K562 (cell line): ENCODE results near the gene SLC27A2. TPM values are rescaled to one million over a fixed set of nuclear protein-coding genes. Genes with fewer than 3 reads are reported as not detected.

Experiments
- ELF2 ChIP-seq: fragments of 250-450 bp; sonication (Bioruptor Pico); IDR thresholded peaks from 2 replicates; pipeline ENCODE4 v1.5.0; 2021; ENCODE audit warnings: mild to moderate bottlenecking
- NR1H2 ChIP-seq: sonication (generic); formaldehyde crosslinking; IDR thresholded peaks from 2 replicates; pipeline ENCODE4 v1.4.0; 2020; ENCODE audit warnings: mild to moderate bottlenecking, missing genetic modification reagents
- ZNF253 ChIP-seq: fragments of 250-450 bp; sonication (Bioruptor Pico); conservative IDR thresholded peaks from 2 replicates; pipeline ENCODE4 v1.6.1; 2021; ENCODE audit warnings: mild to moderate bottlenecking
- ZNF263 ChIP-seq: sonication (generic); formaldehyde crosslinking; IDR thresholded peaks from 2 replicates; pipeline ENCODE4 v1.8.0; 2022; ENCODE audit warnings: mild to moderate bottlenecking, missing genetic modification reagents, borderline replicate concordance
- polyA plus RNA-seq, 8 experiments: library from polyadenylated mRNA; depleted of rRNA in 4 of 8; stranded (reverse) in 5 of 8; unstranded in 3 of 8; fragments of >200 nt; fragmentation: Nextera tagmentation in 2 of 8; fragmentation: Illumina TruSeq in 1 of 8; extraction: Ambion mirVana in 2 of 8; extraction: Trizol in 1 of 8; gene quantifications; 2 replicates each; pipeline versions ENCODE4 v1.2.1 to v1.2.3, GENCODE V29; 2011 to 2014; ENCODE audit warnings: inconsistent platforms in 1 of 8, missing spikeins in 1 of 8
- total RNA-seq, 7 experiments: library from RNA; depleted of rRNA in 6 of 7; stranded (reverse); fragments of >200 nt in 6 of 7; fragmentation: Illumina TruSeq in 2 of 7; extraction: Trizol in 2 of 7; gene quantifications; 2 replicates each; pipeline versions ENCODE4 v1.2.1 to v1.2.3, GENCODE V29; 2011 to 2021; ENCODE audit warnings: low replicate concordance in 1 of 7
- TF ChIP-seq, protein P1 (sequence below): fragments of 250-450 bp; sonication (Bioruptor Pico); IDR thresholded peaks from 2 replicates; pipeline ENCODE4 v1.4.0; 2020; ENCODE audit warnings: borderline replicate concordance
- TF ChIP-seq, protein P2 (sequence below): conservative IDR thresholded peaks from 2 replicates; pipeline ENCODE4 v1.6.1; 2011; ENCODE audit warnings: low read depth, mild to moderate bottlenecking, low read length; ENCODE audit not compliant: control insufficient read depth
- TF ChIP-seq, protein P3 (sequence below), 2 experiments: fragments of 150-350 bp in 1 of 2; IDR thresholded peaks; 2 replicates each; pipeline ENCODE4 v1.6.1; 2012 to 2016; ENCODE audit warnings: low read depth in 2 of 2, low read length in 2 of 2, mild to moderate bottlenecking in 1 of 2, moderate library complexity in 1 of 2
- TF ChIP-seq, protein P4 (sequence below): fragments of 250-450 bp; sonication (Bioruptor Pico); IDR thresholded peaks from 2 replicates; pipeline ENCODE4 v1.9.0; 2021; ENCODE audit warnings: mild to moderate bottlenecking
- TF ChIP-seq, protein P5 (sequence below), 3 experiments: fragments of 200-800 bp in 1 of 3; fragments of 250-450 bp in 1 of 3; fragments of 450-650 bp in 1 of 3; sonication (Bioruptor Pico) in 1 of 3; sonication (Bioruptor generic) in 1 of 3; formaldehyde crosslinking in 1 of 3; IDR thresholded peaks; 2 replicates each; pipeline versions ENCODE4 v1.6.1 to v1.8.0; 2016 to 2022; ENCODE audit warnings: mild to moderate bottlenecking in 2 of 3, missing genetic modification characterization in 2 of 3, missing compliant biosample characterization in 1 of 3, moderate library complexity in 1 of 3
- TF ChIP-seq, protein P6 (sequence below), 2 experiments: IDR thresholded peaks; 2 replicates each; pipeline ENCODE4 v1.6.1; 2011; ENCODE audit warnings: borderline replicate concordance in 1 of 2, control low read depth in 1 of 2, low read depth in 1 of 2, low read length in 1 of 2, mild to moderate bottlenecking in 1 of 2, mixed read lengths in 1 of 2, moderate library complexity in 1 of 2; ENCODE audit not compliant: insufficient read depth in 1 of 2, insufficient read length in 1 of 2, poor library complexity in 1 of 2, severe bottlenecking in 1 of 2; ENCODE audit errors: extremely low read depth in 1 of 2

Gene SLC27A2
- total and polyA plus RNA-seq, 9 of the 15 experiments (the other 6 are each of a cell fraction or from before 2014, with no cell fraction given): 4.9 to 38.0 (median 22.7) TPM

DNA sequence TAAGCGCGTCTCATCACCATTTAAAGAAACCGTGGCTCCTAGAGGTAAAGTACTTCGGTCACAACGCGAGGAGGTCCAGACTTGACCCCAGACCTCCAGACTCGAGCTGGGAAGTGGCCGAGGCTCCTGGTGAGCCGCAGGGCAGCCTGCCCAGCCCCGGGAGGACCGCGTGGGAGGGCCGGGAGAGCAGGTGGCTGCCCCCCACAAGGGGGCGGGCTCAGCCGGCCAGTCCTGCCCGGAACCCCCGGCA is at the start of gene SLC27A2 (continued):
- TF ChIP-seq ZNF253 (CRISPR knock-in tag) (no peak), NR1H2 (CRISPR knock-in tag) (no peak), ZNF263 (peak; percentile 31; the same call in 1 of the 2 replicates), ELF2 (no peak)
- TF ChIP-seq, protein P1, sequence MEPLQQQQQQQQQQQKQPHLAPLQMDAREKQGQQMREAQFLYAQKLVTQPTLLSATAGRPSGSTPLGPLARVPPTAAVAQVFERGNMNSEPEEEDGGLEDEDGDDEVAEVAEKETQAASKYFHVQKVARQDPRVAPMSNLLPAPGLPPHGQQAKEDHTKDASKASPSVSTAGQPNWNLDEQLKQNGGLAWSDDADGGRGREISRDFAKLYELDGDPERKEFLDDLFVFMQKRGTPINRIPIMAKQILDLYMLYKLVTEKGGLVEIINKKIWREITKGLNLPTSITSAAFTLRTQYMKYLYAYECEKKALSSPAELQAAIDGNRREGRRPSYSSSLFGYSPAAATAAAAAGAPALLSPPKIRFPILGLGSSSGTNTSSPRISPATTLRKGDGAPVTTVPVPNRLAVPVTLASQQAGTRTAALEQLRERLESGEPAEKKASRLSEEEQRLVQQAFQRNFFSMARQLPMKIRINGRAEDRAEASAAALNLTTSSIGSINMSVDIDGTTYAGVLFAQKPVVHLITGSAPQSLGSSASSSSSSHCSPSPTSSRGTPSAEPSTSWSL (CRISPR knock-in tag): no peak
- TF ChIP-seq, protein P2, sequence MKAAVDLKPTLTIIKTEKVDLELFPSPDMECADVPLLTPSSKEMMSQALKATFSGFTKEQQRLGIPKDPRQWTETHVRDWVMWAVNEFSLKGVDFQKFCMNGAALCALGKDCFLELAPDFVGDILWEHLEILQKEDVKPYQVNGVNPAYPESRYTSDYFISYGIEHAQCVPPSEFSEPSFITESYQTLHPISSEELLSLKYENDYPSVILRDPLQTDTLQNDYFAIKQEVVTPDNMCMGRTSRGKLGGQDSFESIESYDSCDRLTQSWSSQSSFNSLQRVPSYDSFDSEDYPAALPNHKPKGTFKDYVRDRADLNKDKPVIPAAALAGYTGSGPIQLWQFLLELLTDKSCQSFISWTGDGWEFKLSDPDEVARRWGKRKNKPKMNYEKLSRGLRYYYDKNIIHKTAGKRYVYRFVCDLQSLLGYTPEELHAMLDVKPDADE: 0 out of 2 replicates have a peak, but pooled peaks have one; percentile 40
- TF ChIP-seq, protein P3, sequence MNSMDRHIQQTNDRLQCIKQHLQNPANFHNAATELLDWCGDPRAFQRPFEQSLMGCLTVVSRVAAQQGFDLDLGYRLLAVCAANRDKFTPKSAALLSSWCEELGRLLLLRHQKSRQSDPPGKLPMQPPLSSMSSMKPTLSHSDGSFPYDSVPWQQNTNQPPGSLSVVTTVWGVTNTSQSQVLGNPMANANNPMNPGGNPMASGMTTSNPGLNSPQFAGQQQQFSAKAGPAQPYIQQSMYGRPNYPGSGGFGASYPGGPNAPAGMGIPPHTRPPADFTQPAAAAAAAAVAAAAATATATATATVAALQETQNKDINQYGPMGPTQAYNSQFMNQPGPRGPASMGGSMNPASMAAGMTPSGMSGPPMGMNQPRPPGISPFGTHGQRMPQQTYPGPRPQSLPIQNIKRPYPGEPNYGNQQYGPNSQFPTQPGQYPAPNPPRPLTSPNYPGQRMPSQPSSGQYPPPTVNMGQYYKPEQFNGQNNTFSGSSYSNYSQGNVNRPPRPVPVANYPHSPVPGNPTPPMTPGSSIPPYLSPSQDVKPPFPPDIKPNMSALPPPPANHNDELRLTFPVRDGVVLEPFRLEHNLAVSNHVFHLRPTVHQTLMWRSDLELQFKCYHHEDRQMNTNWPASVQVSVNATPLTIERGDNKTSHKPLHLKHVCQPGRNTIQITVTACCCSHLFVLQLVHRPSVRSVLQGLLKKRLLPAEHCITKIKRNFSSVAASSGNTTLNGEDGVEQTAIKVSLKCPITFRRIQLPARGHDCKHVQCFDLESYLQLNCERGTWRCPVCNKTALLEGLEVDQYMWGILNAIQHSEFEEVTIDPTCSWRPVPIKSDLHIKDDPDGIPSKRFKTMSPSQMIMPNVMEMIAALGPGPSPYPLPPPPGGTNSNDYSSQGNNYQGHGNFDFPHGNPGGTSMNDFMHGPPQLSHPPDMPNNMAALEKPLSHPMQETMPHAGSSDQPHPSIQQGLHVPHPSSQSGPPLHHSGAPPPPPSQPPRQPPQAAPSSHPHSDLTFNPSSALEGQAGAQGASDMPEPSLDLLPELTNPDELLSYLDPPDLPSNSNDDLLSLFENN (IDR thresholded peaks at IDR 0.05; ENCODE audit: low read depth in 2 of 2, low read length in 2 of 2): 0 out of 4 replicates have a peak, but pooled peaks of 1 of the 2 experiments have one; percentile 24
- TF ChIP-seq, protein P4, sequence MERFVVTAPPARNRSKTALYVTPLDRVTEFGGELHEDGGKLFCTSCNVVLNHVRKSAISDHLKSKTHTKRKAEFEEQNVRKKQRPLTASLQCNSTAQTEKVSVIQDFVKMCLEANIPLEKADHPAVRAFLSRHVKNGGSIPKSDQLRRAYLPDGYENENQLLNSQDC (CRISPR knock-in tag): no peak
- TF ChIP-seq, protein P5, sequence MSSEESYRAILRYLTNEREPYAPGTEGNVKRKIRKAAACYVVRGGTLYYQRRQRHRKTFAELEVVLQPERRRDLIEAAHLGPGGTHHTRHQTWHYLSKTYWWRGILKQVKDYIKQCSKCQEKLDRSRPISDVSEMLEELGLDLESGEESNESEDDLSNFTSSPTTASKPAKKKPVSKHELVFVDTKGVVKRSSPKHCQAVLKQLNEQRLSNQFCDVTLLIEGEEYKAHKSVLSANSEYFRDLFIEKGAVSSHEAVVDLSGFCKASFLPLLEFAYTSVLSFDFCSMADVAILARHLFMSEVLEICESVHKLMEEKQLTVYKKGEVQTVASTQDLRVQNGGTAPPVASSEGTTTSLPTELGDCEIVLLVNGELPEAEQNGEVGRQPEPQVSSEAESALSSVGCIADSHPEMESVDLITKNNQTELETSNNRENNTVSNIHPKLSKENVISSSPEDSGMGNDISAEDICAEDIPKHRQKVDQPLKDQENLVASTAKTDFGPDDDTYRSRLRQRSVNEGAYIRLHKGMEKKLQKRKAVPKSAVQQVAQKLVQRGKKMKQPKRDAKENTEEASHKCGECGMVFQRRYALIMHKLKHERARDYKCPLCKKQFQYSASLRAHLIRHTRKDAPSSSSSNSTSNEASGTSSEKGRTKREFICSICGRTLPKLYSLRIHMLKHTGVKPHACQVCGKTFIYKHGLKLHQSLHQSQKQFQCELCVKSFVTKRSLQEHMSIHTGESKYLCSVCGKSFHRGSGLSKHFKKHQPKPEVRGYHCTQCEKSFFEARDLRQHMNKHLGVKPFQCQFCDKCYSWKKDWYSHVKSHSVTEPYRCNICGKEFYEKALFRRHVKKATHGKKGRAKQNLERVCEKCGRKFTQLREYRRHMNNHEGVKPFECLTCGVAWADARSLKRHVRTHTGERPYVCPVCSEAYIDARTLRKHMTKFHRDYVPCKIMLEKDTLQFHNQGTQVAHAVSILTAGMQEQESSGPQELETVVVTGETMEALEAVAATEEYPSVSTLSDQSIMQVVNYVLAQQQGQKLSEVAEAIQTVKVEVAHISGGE (CRISPR knock-in tag; IDR thresholded peaks at IDR 0.05): 0 out of 6 replicates have a peak, but pooled peaks of 1 of the 3 experiments have one; percentile 38
- TF ChIP-seq, protein P6, sequence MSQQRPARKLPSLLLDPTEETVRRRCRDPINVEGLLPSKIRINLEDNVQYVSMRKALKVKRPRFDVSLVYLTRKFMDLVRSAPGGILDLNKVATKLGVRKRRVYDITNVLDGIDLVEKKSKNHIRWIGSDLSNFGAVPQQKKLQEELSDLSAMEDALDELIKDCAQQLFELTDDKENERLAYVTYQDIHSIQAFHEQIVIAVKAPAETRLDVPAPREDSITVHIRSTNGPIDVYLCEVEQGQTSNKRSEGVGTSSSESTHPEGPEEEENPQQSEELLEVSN (IDR thresholded peaks at IDR 0.05; ENCODE audit: borderline replicate concordance in 1 of 2, extremely low read depth in 1 of 2, insufficient read depth in 1 of 2, insufficient read length in 1 of 2, low read depth in 1 of 2, low read length in 1 of 2, poor library complexity in 1 of 2, severe bottlenecking in 1 of 2): peak in 1 of 2 experiments; percentile 88
